IMR-90 (cell line): Measurements from ENCODE around the gene CCDC43.

Experiments
- CEBPB ChIP-seq: IDR thresholded peaks from 2 replicates; pipeline ENCODE4 v1.6.1; 2012; ENCODE audit warnings: low read depth, low read length, improper control_type of control experiment
- POLR2A ChIP-seq: IDR thresholded peaks from 2 replicates; pipeline ENCODE4 v1.6.1; 2012; ENCODE audit warnings: mild to moderate bottlenecking, low read depth, low read length
- RAD21 ChIP-seq: IDR thresholded peaks from 2 replicates; pipeline ENCODE4 v1.6.1; 2012; ENCODE audit warnings: low read length, improper control_type of control experiment
- RFX5 ChIP-seq: IDR thresholded peaks from 2 replicates; pipeline ENCODE4 v1.8.0; 2012; ENCODE audit warnings: low read depth, mild to moderate bottlenecking, low read length, moderate library complexity
- TF ChIP-seq, protein P1 (sequence below): conservative IDR thresholded peaks from 2 replicates; pipeline ENCODE4 v1.5.1; 2012; ENCODE audit warnings: mild to moderate bottlenecking, low read depth, low read length, improper control_type of control experiment
- TF ChIP-seq, protein P2 (sequence below): fragments of 150-350 bp; IDR thresholded peaks from 2 replicates; pipeline ENCODE4 v1.6.1; 2017; ENCODE audit warnings: mild to moderate bottlenecking, antibody characterized with exemption, low read length, low read depth

DNA sequence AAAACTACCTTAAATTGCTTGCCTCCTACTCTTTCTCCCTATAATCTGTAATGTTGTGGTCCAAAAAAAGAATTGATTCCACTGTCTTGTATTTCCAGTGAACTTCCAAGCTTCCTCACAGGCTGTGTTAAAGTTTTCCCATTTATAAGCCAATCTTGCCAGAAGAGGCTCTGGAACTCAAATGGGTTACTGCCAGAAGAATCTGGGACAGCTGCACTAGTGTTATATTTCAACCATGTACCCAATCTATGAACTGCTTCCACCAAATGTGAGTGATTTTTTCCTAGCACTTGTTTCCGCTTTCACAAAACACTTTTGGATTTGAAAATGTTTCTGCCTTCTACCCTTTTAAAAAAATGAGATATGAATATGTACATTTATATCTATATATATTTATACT lies 1.8 kb downstream of the CCDC43 start:
- TF ChIP-seq, protein P1, sequence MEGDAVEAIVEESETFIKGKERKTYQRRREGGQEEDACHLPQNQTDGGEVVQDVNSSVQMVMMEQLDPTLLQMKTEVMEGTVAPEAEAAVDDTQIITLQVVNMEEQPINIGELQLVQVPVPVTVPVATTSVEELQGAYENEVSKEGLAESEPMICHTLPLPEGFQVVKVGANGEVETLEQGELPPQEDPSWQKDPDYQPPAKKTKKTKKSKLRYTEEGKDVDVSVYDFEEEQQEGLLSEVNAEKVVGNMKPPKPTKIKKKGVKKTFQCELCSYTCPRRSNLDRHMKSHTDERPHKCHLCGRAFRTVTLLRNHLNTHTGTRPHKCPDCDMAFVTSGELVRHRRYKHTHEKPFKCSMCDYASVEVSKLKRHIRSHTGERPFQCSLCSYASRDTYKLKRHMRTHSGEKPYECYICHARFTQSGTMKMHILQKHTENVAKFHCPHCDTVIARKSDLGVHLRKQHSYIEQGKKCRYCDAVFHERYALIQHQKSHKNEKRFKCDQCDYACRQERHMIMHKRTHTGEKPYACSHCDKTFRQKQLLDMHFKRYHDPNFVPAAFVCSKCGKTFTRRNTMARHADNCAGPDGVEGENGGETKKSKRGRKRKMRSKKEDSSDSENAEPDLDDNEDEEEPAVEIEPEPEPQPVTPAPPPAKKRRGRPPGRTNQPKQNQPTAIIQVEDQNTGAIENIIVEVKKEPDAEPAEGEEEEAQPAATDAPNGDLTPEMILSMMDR, result no peak
- TF ChIP-seq POLR2A (no peak), CEBPB (no peak), RFX5 (no peak), RAD21 (no peak)
- TF ChIP-seq, protein P2, sequence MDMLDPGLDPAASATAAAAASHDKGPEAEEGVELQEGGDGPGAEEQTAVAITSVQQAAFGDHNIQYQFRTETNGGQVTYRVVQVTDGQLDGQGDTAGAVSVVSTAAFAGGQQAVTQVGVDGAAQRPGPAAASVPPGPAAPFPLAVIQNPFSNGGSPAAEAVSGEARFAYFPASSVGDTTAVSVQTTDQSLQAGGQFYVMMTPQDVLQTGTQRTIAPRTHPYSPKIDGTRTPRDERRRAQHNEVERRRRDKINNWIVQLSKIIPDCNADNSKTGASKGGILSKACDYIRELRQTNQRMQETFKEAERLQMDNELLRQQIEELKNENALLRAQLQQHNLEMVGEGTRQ, result no peak
